Stimulated activated CD4-positive, alpha-beta T cell treated with anti-CD3 and anti-CD28 coated beads, Interleukin-4, amount 100 ng/mL, for 24 hours (primary cell): ENCODE results near the gene CDC45.

Experiments
- DNase-seq: peaks from one replicate; pipeline ENCODE4 v3.0.0-alpha.2; 2020

The CDC45 gene

GRCh38 chr22:19448076-19448607 lies 31.6 kb upstream of the CDC45 start:
- DNase-seq: no peak

- peak; percentile 58 for DNase-seq
Measured at GRCh38 chr22:19448739-19449421, 30.8 kb upstream of the CDC45 start.

GRCh38 chr22:19449422-19449767 lies 30.3 kb upstream of the CDC45 start:
- DNase-seq: no peak

- no peak for DNase-seq
Measured at GRCh38 chr22:19450363-19451175, 29.2 kb upstream of the CDC45 start.

- no peak for DNase-seq
Measured at GRCh38 chr22:19451570-19451969, 28.1 kb upstream of the CDC45 start.

GRCh38 chr22:19453718-19454117 lies 26.0 kb upstream of the CDC45 start:
- no peak for DNase-seq

- no peak for DNase-seq
Measured at GRCh38 chr22:19454156-19454555, 25.6 kb upstream of the CDC45 start.

- DNase-seq: no peak
Measured at GRCh38 chr22:19455033-19455432, 24.7 kb upstream of the CDC45 start.

- no peak for DNase-seq
Measured at GRCh38 chr22:19455585-19456370, 23.9 kb upstream of the CDC45 start.

- DNase-seq: no peak
Measured at GRCh38 chr22:19456541-19456940, 23.2 kb upstream of the CDC45 start.

- no peak for DNase-seq
Measured at GRCh38 chr22:19457828-19458428, 21.8 kb upstream of the CDC45 start.

- no peak for DNase-seq
Measured at GRCh38 chr22:19460036-19460435, 19.7 kb upstream of the CDC45 start.

GRCh38 chr22:19461506-19461905 lies 18.2 kb upstream of the CDC45 start:
- no peak for DNase-seq

- no peak for DNase-seq
Measured at GRCh38 chr22:19463008-19463407, 16.7 kb upstream of the CDC45 start.

- DNase-seq: no peak
Measured at GRCh38 chr22:19463491-19464469, 15.9 kb upstream of the CDC45 start.

GRCh38 chr22:19464546-19464945 lies 15.2 kb upstream of the CDC45 start:
- no peak for DNase-seq

- DNase-seq: no peak
Measured at GRCh38 chr22:19464975-19465374, 14.7 kb upstream of the CDC45 start.

GRCh38 chr22:19466126-19466716 lies 13.5 kb upstream of the CDC45 start:
- no peak for DNase-seq

GRCh38 chr22:19466848-19467752 lies 12.6 kb upstream of the CDC45 start:
- no peak for DNase-seq

GRCh38 chr22:19467912-19468311 lies 11.8 kb upstream of the CDC45 start:
- no peak for DNase-seq
